GM21717 (cell line): ENCODE measurements around the gene ARSB.

Experiments used
- ATAC-seq: cut with Tn5 transposase; IDR thresholded peaks from one replicate; pipeline ENCODE4 v1.9.1; 2021; ENCODE audit warnings: mild to moderate bottlenecking, moderate library complexity; ENCODE audit not compliant: unreplicated experiment

Gene ARSB

GRCh38 chr5:78985116-78985724, at the start of gene ARSB:
Gene ARSB, minus strand, starts transcription at chr5:78985310. Its CDS starts 62 bp downstream, at chr5:78985248.
- ATAC-seq: peak; percentile 44

- no peak for ATAC-seq
Observed at GRCh38 chr5:79032782-79033181, 47.7 kb upstream of the ARSB start.

- no peak for ATAC-seq
Observed at GRCh38 chr5:79032031-79032695, 47.1 kb upstream of the ARSB start.

GRCh38 chr5:79031485-79031867, 46.4 kb upstream of the ARSB start:
- no peak for ATAC-seq

GRCh38 chr5:79030663-79031484, 45.8 kb upstream of the ARSB start:
- ATAC-seq: no peak

GRCh38 chr5:79025054-79025472, 40.0 kb upstream of the ARSB start:
- ATAC-seq: no peak

- ATAC-seq: no peak
Observed at GRCh38 chr5:79023947-79024346, 38.8 kb upstream of the ARSB start.

GRCh38 chr5:79023348-79023747, 38.2 kb upstream of the ARSB start:
- ATAC-seq: no peak

GRCh38 chr5:79022771-79023170, 37.7 kb upstream of the ARSB start:
- no peak for ATAC-seq

- ATAC-seq: no peak
Observed at GRCh38 chr5:79021753-79022152, 36.6 kb upstream of the ARSB start.

GRCh38 chr5:79020861-79021561, 35.9 kb upstream of the ARSB start:
- ATAC-seq: no peak

GRCh38 chr5:79014631-79015030, 29.5 kb upstream of the ARSB start:
- ATAC-seq: no peak

- no peak for ATAC-seq
Observed at GRCh38 chr5:79011869-79012268, 26.8 kb upstream of the ARSB start.

- no peak for ATAC-seq
Observed at GRCh38 chr5:79011219-79011836, 26.2 kb upstream of the ARSB start.

GRCh38 chr5:79008362-79008761, 23.3 kb upstream of the ARSB start:
- ATAC-seq: no peak

GRCh38 chr5:79007872-79008271, 22.8 kb upstream of the ARSB start:
- no peak for ATAC-seq

GRCh38 chr5:79005936-79006631, 21.0 kb upstream of the ARSB start:
- ATAC-seq: no peak

GRCh38 chr5:79005151-79005550, 20.0 kb upstream of the ARSB start:
- no peak for ATAC-seq

- ATAC-seq: no peak
Observed at GRCh38 chr5:79002374-79002773, 17.3 kb upstream of the ARSB start.

GRCh38 chr5:79001471-79001870, 16.4 kb upstream of the ARSB start:
- ATAC-seq: no peak
